ENCODE results near the gene TMEM181.

DNA sequence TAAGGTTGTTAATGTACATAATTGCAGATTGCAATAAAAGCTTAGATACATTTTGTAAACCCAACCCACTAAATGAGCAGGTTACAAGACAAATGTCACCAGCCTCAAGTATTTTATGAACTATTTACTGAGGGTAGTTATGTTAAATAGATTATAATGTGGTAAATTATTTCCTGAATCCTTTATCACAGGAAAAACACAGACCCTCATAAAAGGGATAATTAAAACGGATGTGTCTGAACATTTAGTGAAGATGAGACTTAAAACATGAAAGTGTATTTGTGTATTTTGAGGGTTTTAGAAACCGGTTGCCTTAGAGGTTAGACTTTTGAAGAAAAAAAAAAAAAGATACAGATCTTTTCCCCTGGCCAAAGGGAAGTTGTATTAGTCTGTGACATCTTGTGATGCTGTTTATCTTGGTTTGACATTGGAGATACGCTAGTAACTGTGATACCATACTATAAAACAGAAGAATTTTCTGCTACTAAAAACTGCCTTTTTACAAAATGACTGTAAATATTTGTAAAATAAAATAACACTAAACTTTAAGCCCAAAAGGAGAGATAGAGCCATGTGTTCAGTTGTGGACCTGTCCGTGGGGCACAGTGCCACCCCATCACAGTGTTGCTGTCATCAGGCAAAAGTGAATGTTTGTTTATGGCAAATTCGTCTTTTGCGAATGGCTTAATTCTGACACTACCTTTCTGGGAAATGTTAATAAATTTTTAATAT, 75.0 kb downstream of the TMEM181 start:
- TF ChIP-seq CTCF (IDR thresholded peaks at IDR 0.05) (no peak), POLR2A (IDR thresholded peaks at IDR 0.05) (no peak)

Data from right lobe of liver (tissue), 4 donors.